Mucosa of stomach (tissue), 1 donor: ENCODE results near the gene WDR41.
"Not testable (repeated sequence)": the region's sequence is repeated elsewhere in the genome, so short reads cannot be mapped to it uniquely, and the experiment has no call there.

ENCODE experiments used
- H3K27me3 ChIP-seq: one replicate; pipeline ENCODE4 v1.7.0; 2013; ENCODE audit warnings: mild to moderate bottlenecking, low read length; ENCODE audit not compliant: control insufficient read depth, insufficient read depth
- H3K36me3 ChIP-seq: one replicate; pipeline ENCODE4 v1.7.0; 2013; ENCODE audit warnings: low read length; ENCODE audit not compliant: control insufficient read depth, insufficient read depth
- H3K4me1 ChIP-seq: one replicate; pipeline ENCODE4 v1.7.0; 2013; ENCODE audit warnings: mild to moderate bottlenecking, low read length; ENCODE audit not compliant: control insufficient read depth, insufficient read depth
- H3K4me3 ChIP-seq: one replicate; pipeline ENCODE4 v1.7.0; 2013; ENCODE audit warnings: low read length
- H3K9ac ChIP-seq: one replicate; pipeline ENCODE4 v1.7.0; 2013; ENCODE audit warnings: mild to moderate bottlenecking, low read length, moderate library complexity
- H3K9me3 ChIP-seq: one replicate; pipeline ENCODE4 v1.7.0; 2013; ENCODE audit warnings: mild to moderate bottlenecking, low read length, moderate library complexity; ENCODE audit not compliant: control insufficient read depth
- donor health status: Pancreatic carcinoma.

WDR41 gene

GRCh38 chr5:77486344-77486962 is 5.7 kb downstream of the WDR41 start:
- no peak overlapping the region for H3K9ac ChIP-seq
- no peak overlapping the region for H3K4me3 ChIP-seq
- H3K27me3 ChIP-seq = no peaks in the 10 kb centered on the region
- no peaks in the 10 kb centered on the region for H3K4me1 ChIP-seq
- H3K36me3 ChIP-seq = no peaks in the 10 kb centered on the region
- H3K9me3 ChIP-seq = no peaks in the 10 kb centered on the region

- Histone ChIP-seq H3K4me1 (no peaks in the 10 kb centered on the region), H3K4me3 (no peak overlapping the region), H3K9me3 (no peaks in the 10 kb centered on the region), H3K27me3 (no peaks in the 10 kb centered on the region), H3K36me3 (no peaks in the 10 kb centered on the region), H3K9ac (no peak overlapping the region)
Measured at GRCh38 chr5:77483682-77484081, 8.4 kb downstream of the WDR41 start.

- H3K27me3 ChIP-seq, H3K9ac ChIP-seq, H3K9me3 ChIP-seq, H3K4me1 ChIP-seq, H3K4me3 ChIP-seq, H3K36me3 ChIP-seq: not testable (repeated sequence)
Measured at GRCh38 chr5:77475041-77475440, 17.1 kb downstream of the WDR41 start.

GRCh38 chr5:77468875-77469274 is 23.2 kb downstream of the WDR41 start:
- H3K36me3 ChIP-seq, H3K9me3 ChIP-seq, H3K4me1 ChIP-seq, H3K9ac ChIP-seq, H3K4me3 ChIP-seq, H3K27me3 ChIP-seq: not testable (repeated sequence)

- no peaks in the 10 kb centered on the region for H3K4me1 ChIP-seq
- H3K4me3 ChIP-seq = no peak overlapping the region
- H3K36me3 ChIP-seq = no peaks in the 10 kb centered on the region
- H3K9ac ChIP-seq = no peak overlapping the region
- no peaks in the 10 kb centered on the region for H3K9me3 ChIP-seq
- no peaks in the 10 kb centered on the region for H3K27me3 ChIP-seq
Measured at GRCh38 chr5:77463905-77464304, 28.2 kb downstream of the WDR41 start.

- no peak overlapping the region for H3K4me3 ChIP-seq
- no peaks in the 10 kb centered on the region for H3K27me3 ChIP-seq
- no peaks in the 10 kb centered on the region for H3K9me3 ChIP-seq
- H3K36me3 ChIP-seq = no peaks in the 10 kb centered on the region
- no peak overlapping the region for H3K9ac ChIP-seq
- H3K4me1 ChIP-seq = no peaks in the 10 kb centered on the region
Measured at GRCh38 chr5:77461287-77461686, 30.8 kb downstream of the WDR41 start.

GRCh38 chr5:77454123-77454522 is 38.0 kb downstream of the WDR41 start:
- Histone ChIP-seq H3K27me3 (no peaks in the 10 kb centered on the region), H3K9ac (no peak overlapping the region), H3K36me3 (no peaks in the 10 kb centered on the region), H3K9me3 (no peaks in the 10 kb centered on the region), H3K4me3 (no peak overlapping the region), H3K4me1 (no peaks in the 10 kb centered on the region)

GRCh38 chr5:77452351-77452750 is 39.8 kb downstream of the WDR41 start:
- H3K36me3 ChIP-seq = no peaks in the 10 kb centered on the region
- H3K4me3 ChIP-seq = no peak overlapping the region
- no peaks in the 10 kb centered on the region for H3K27me3 ChIP-seq
- H3K9ac ChIP-seq = no peak overlapping the region
- no peaks in the 10 kb centered on the region for H3K4me1 ChIP-seq
- no peaks in the 10 kb centered on the region for H3K9me3 ChIP-seq

GRCh38 chr5:77449981-77450380 is 42.1 kb downstream of the WDR41 start:
- no peaks in the 10 kb centered on the region for H3K4me1 ChIP-seq
- H3K36me3 ChIP-seq = no peaks in the 10 kb centered on the region
- H3K9me3 ChIP-seq = no peaks in the 10 kb centered on the region
- H3K27me3 ChIP-seq = no peaks in the 10 kb centered on the region
- H3K9ac ChIP-seq = no peak overlapping the region
- H3K4me3 ChIP-seq = no peak overlapping the region

- H3K4me3 ChIP-seq = no peak overlapping the region
- H3K9me3 ChIP-seq = no peaks in the 10 kb centered on the region
- H3K36me3 ChIP-seq = no peaks in the 10 kb centered on the region
- H3K9ac ChIP-seq = no peak overlapping the region
- H3K27me3 ChIP-seq = no peaks in the 10 kb centered on the region
- H3K4me1 ChIP-seq = no peaks in the 10 kb centered on the region
Measured at GRCh38 chr5:77449277-77449676, 42.8 kb downstream of the WDR41 start.

- Histone ChIP-seq H3K4me1 (no peaks in the 10 kb centered on the region), H3K27me3 (no peaks in the 10 kb centered on the region), H3K4me3 (no peak overlapping the region), H3K9ac (no peak overlapping the region), H3K36me3 (no peaks in the 10 kb centered on the region), H3K9me3 (no peaks in the 10 kb centered on the region)
Measured at GRCh38 chr5:77448831-77449230, 43.3 kb downstream of the WDR41 start.

- Histone ChIP-seq H3K36me3 (no peaks in the 10 kb centered on the region), H3K9ac (no peak overlapping the region), H3K9me3 (no peaks in the 10 kb centered on the region)
Measured at GRCh38 chr5:77444356-77444755, 47.8 kb downstream of the WDR41 start.

GRCh38 chr5:77443670-77444069 is 48.4 kb downstream of the WDR41 start:
- no peaks in the 10 kb centered on the region for H3K27me3 ChIP-seq
- H3K4me3 ChIP-seq = no peak overlapping the region
- no peaks in the 10 kb centered on the region for H3K4me1 ChIP-seq
- H3K36me3 ChIP-seq = no peaks in the 10 kb centered on the region
- no peaks in the 10 kb centered on the region for H3K9me3 ChIP-seq
- no peak overlapping the region for H3K9ac ChIP-seq

More at GRCh38 chr5:77444356-77444755, 47.8 kb downstream of the WDR41 start:
- Histone ChIP-seq H3K27me3 (no peaks in the 10 kb centered on the region), H3K4me1 (no peaks in the 10 kb centered on the region), H3K4me3 (no peak overlapping the region)
